T-helper 17 cell (primary cell): ENCODE results near the gene HOOK1. TPM values are rescaled to one million over a fixed set of nuclear protein-coding genes. Genes with fewer than 3 reads are reported as not detected.
"Not testable (repeated sequence)": the region's sequence is repeated elsewhere in the genome, so short reads cannot be mapped to it uniquely, and the experiment has no call there.

ENCODE experiments used
- ATAC-seq: fragments of 150-1000 bp; cut with Tn5 transposase; 2 replicates; pipeline ENCODE4 v1.10.0; 2021; ENCODE audit warnings: mild to moderate bottlenecking, moderate library complexity
- DNase-seq, 3 donors: peaks; one replicate each; pipeline versions ENCODE4 v3.0.0 to v3.0.0-alpha.2; 2020 to 2021
- H3K9me3 ChIP-seq: one replicate; pipeline ENCODE4 v1.7.0; 2013; ENCODE audit warnings: low read length, mild to moderate bottlenecking; ENCODE audit not compliant: control insufficient read depth, poor library complexity, severe bottlenecking
- H3K27ac Mint-ChIP-seq: one replicate; pipeline ENCODE4 v1.8.0; 2022; ENCODE audit warnings: mild to moderate bottlenecking, moderate library complexity, mixed read lengths
- H3K27me3 Mint-ChIP-seq: one replicate; pipeline ENCODE4 v1.8.0; 2022; ENCODE audit warnings: mixed read lengths
- H3K36me3 Mint-ChIP-seq: one replicate; pipeline ENCODE4 v1.8.0; 2022; ENCODE audit warnings: low read depth, mixed read lengths
- H3K4me1 Mint-ChIP-seq: one replicate; pipeline ENCODE4 v1.8.0; 2022; ENCODE audit warnings: mild to moderate bottlenecking, mixed read lengths
- H3K4me3 Mint-ChIP-seq: one replicate; pipeline ENCODE4 v1.8.0; 2022; ENCODE audit warnings: mild to moderate bottlenecking, moderate library complexity, mixed read lengths
- total RNA-seq, 4 donors: library from RNA in 2 of 4; stranded (reverse) in 2 of 4; gene quantifications; one replicate each; pipeline ENCODE4 v1.2.3 and lab custom pipeline; 2022 to 2026

The HOOK1 gene
- total RNA-seq, 2 donors from 2014 or later: 13.8 to 18.0 TPM

DNA sequence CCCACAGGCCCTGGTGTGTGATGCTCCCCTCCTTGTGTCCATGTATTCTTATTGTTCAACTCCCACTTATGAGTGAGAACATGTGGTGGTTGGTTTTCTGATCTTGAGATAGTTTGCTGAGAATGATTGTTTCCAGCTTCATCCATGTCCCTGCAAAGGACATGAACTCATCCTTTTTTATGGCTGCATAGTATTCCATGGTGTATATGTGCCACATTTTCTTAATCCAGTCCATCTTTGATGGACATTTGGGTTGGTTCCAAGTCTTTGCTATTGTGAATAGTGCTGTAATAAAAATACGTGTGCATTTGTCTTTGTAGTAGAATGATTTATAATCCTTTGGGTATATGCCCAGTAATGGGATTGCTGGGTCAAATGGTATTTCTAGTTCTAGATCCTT, 23.1 kb downstream of the HOOK1 start:
- not testable (repeated sequence) for H3K27me3 Mint-ChIP-seq, ATAC-seq

DNA sequence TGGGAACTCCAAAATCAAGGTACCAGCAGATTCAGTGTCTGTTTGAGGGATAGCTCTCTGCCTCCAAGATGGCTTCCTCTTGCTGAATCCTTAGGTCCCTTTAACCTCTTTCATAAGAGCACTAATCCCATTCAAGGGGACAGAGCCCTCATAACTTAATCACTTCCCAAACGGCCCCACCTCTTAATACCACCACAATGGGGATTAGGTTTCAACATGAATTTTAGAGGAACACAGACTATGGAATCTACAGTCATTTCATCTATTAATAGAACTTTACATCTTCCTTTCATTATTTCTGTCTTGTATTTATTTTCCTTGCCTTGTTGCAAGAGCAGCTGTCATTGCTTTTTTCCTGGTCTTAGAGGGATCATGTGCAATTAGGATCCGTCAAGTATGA, 30.3 kb downstream of the HOOK1 start:
- Mint-ChIP-seq H3K4me3 (no peak overlapping the region), H3K27ac (no peak overlapping the region), H3K4me1 (no peaks in the 10 kb centered on the region), H3K36me3 (peaks cover 12% of the 10 kb centered on the region), H3K27me3 (no peaks in the 10 kb centered on the region)
- DNase-seq (no peak), ATAC-seq (no peak)
- H3K9me3 ChIP-seq: no peaks in the 10 kb centered on the region

More for the DNA sequence above, 23.1 kb downstream of the HOOK1 start:
- H3K9me3 ChIP-seq, H3K4me1 Mint-ChIP-seq, H3K27ac Mint-ChIP-seq, DNase-seq, H3K4me3 Mint-ChIP-seq: not testable (repeated sequence)
- H3K36me3 Mint-ChIP-seq: peaks cover 14% of the 10 kb centered on the region

- Mint-ChIP-seq H3K27ac (no peak overlapping the region), H3K27me3 (no peaks in the 10 kb centered on the region), H3K4me3 (no peak overlapping the region), H3K36me3 (peaks cover 8% of the 10 kb centered on the region), H3K4me1 (peaks cover 2% of the 10 kb centered on the region)
- H3K9me3 ChIP-seq: no peaks in the 10 kb centered on the region
- ATAC-seq (no peak), DNase-seq (no peak)
Observed at GRCh38 chr1:59846209-59846894, 31.6 kb downstream of the HOOK1 start.

DNA sequence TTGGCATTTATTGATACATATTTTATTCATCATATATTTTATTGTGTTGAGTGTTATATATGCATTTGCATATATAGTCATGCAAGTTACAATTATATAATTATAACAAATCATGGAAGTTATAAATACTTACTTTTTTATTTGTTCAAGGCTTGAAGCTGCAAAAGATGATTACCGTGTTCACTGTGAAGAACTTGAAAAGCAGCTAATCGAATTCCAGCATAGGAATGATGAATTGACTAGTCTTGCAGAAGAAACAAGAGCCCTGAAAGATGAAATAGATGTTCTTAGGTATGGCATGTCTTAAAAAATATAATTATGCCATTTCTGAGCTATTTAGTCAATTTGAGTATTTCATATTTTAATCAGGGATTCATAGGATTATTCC, 32.1 kb downstream of the HOOK1 start:
- H3K9me3 ChIP-seq: no peaks in the 10 kb centered on the region
- Mint-ChIP-seq H3K27me3 (no peaks in the 10 kb centered on the region), H3K27ac (no peak overlapping the region), H3K36me3 (peaks cover 8% of the 10 kb centered on the region), H3K4me3 (no peak overlapping the region), H3K4me1 (peaks cover 2% of the 10 kb centered on the region)
- no peak for ATAC-seq
- DNase-seq: no peak

DNA sequence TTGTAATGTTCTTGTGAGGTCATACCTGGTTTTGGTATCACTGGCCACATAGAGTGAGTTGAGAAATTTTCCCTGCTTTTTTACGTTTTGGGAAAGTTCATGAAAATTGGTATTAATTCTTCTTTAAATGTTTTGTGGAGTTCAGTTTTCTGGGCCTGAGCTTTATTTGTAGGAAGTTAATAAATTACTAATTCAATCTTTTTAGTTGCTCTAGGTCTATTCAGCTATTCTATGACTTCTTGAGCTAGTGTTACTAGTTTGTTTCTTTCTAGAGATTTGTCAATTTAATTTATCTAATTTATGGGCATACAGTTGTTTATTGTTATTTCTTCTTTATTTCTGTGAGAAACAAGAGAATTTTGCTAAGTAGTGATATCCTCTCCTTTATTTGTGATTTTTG, 37.4 kb downstream of the HOOK1 start:
- Mint-ChIP-seq H3K4me3 (no peak overlapping the region), H3K4me1 (peaks cover 4% of the 10 kb centered on the region), H3K27ac (no peak overlapping the region), H3K27me3 (no peaks in the 10 kb centered on the region), H3K36me3 (peaks cover 7% of the 10 kb centered on the region)
- no peaks in the 10 kb centered on the region for H3K9me3 ChIP-seq
- ATAC-seq: no peak
- no peak for DNase-seq

DNA sequence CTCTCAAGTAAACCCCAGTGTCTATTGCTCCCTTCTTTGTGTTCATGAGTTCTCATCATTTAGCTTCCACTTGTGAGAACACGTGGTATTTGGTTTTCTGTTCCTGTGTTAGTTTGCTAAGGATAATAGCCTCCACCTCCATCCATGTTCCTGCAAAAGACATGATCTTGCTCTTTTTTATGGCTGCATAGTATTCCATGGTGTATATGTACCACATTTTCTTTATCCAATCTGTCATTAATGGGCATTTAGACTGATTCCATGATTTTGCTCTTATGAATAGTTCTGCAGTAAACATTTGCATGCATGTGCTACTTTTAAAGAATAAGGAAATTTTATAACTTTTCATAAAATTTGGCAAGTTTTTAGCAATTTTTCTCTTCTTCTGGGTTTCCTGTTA, 40.5 kb downstream of the HOOK1 start:
- not testable (repeated sequence) for DNase-seq, H3K4me3 Mint-ChIP-seq, H3K36me3 Mint-ChIP-seq, ATAC-seq, H3K4me1 Mint-ChIP-seq, H3K9me3 ChIP-seq, H3K27ac Mint-ChIP-seq, H3K27me3 Mint-ChIP-seq

- Mint-ChIP-seq H3K27me3 (no peaks in the 10 kb centered on the region), H3K4me3 (no peak overlapping the region), H3K4me1 (peaks cover 4% of the 10 kb centered on the region), H3K36me3 (peaks cover 5% of the 10 kb centered on the region), H3K27ac (no peak overlapping the region)
- ATAC-seq (no peak), DNase-seq (no peak)
- no peaks in the 10 kb centered on the region for H3K9me3 ChIP-seq
Observed at GRCh38 chr1:59856725-59857338, 42.1 kb downstream of the HOOK1 start.

- no peaks in the 10 kb centered on the region for H3K9me3 ChIP-seq
- DNase-seq (no peak), ATAC-seq (no peak)
- Mint-ChIP-seq H3K27me3 (no peaks in the 10 kb centered on the region), H3K4me1 (peaks cover 3% of the 10 kb centered on the region), H3K27ac (no peak overlapping the region), H3K36me3 (peaks cover 5% of the 10 kb centered on the region), H3K4me3 (no peak overlapping the region)
Observed at GRCh38 chr1:59857679-59858354, 43.1 kb downstream of the HOOK1 start.

DNA sequence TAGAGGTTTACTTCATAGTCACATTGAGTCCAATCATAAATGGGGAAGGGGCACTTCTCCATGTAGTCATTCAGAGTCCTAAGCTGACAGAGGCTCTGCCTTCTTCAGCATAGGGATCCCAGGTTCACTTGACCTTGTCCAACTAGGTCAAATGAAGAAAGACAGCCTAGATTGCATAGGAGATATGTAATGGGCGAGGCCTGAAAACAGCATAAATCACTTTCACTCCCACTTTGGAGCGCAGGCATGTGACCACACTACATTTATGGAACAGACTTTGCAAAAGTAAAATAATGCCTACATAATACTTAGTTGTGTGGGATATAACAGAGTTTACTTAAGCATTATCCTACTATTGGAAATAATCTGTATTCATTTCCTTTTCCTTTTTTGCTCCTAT, 51.7 kb downstream of the HOOK1 start:
- no peak for DNase-seq
- no peaks in the 10 kb centered on the region for H3K27me3 Mint-ChIP-seq
- no peak for ATAC-seq
- no peaks in the 10 kb centered on the region for H3K9me3 ChIP-seq
- no peaks in the 10 kb centered on the region for H3K4me1 Mint-ChIP-seq
- H3K4me3 Mint-ChIP-seq: no peak overlapping the region
- peaks cover 4% of the 10 kb centered on the region for H3K36me3 Mint-ChIP-seq
- no peak overlapping the region for H3K27ac Mint-ChIP-seq

DNA sequence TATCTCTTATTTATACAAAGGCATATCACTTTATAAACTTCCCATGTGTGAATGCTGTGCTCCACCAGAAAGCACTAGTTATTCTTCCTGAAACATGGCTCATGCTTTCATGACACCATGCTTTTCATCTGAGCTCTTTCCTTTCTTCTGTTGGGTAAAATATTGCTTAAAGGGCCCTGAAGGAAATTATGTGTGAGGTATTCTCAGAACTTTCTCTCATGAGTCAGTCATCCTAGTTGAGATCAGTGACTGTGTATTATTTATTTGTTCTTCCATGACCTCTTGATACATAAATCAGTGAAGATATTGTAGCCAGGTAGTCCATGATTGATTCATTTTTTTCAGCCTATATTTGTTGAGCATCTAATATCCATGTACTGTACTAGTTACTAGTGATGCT, 57.0 kb downstream of the HOOK1 start:
- no peaks in the 10 kb centered on the region for H3K4me1 Mint-ChIP-seq
- no peak overlapping the region for H3K4me3 Mint-ChIP-seq
- ATAC-seq (no peak), DNase-seq (no peak)
- no peaks in the 10 kb centered on the region for H3K27me3 Mint-ChIP-seq
- peaks cover 4% of the 10 kb centered on the region for H3K36me3 Mint-ChIP-seq
- H3K27ac Mint-ChIP-seq: no peak overlapping the region
- H3K9me3 ChIP-seq: no peaks in the 10 kb centered on the region

GRCh38 chr1:59877108-59877682, 62.4 kb downstream of the HOOK1 start:
- ATAC-seq: no peak
- no peaks in the 10 kb centered on the region for H3K36me3 Mint-ChIP-seq
- H3K4me3 Mint-ChIP-seq: no peak overlapping the region
- H3K27me3 Mint-ChIP-seq: peaks cover 4% of the 10 kb centered on the region
- H3K27ac Mint-ChIP-seq: no peak overlapping the region
- no peaks in the 10 kb centered on the region for H3K9me3 ChIP-seq
- no peaks in the 10 kb centered on the region for H3K4me1 Mint-ChIP-seq
- no peak for DNase-seq

- H3K9me3 ChIP-seq: no peaks in the 10 kb centered on the region
- ATAC-seq: no peak
- peaks cover 11% of the 10 kb centered on the region for H3K27me3 Mint-ChIP-seq
- no peak overlapping the region for H3K27ac Mint-ChIP-seq
- H3K4me3 Mint-ChIP-seq: no peak overlapping the region
- peaks cover 2% of the 10 kb centered on the region for H3K36me3 Mint-ChIP-seq
- no peaks in the 10 kb centered on the region for H3K4me1 Mint-ChIP-seq
- no peak for DNase-seq
Observed at GRCh38 chr1:59878370-59878769, 63.6 kb downstream of the HOOK1 start.

GRCh38 chr1:59879574-59879973, 64.8 kb downstream of the HOOK1 start:
- Mint-ChIP-seq H3K4me1 (no peaks in the 10 kb centered on the region), H3K36me3 (peaks cover 2% of the 10 kb centered on the region), H3K4me3 (no peak overlapping the region), H3K27ac (no peak overlapping the region), H3K27me3 (peaks cover 11% of the 10 kb centered on the region)
- H3K9me3 ChIP-seq: no peaks in the 10 kb centered on the region
- ATAC-seq (peak; percentile 59), DNase-seq (peak in 1 of 3 donors; percentile 16)
